Suprapubic skin (tissue), 4 donors: ENCODE measurements around the gene CPTP. TPM values are rescaled to one million over a fixed set of nuclear protein-coding genes. Genes with fewer than 3 reads are reported as not detected.

Experiments used
- DNase-seq, 2 donors: peaks; one replicate each; pipeline ENCODE4 v3.0.0-alpha.2; 2019; ENCODE audit warnings: low spot score in 2 of 2
- H3K27ac ChIP-seq: fragments of 200-600 bp; sonication (generic); one replicate; pipeline ENCODE4 v1.5.1; 2019
- H3K27me3 ChIP-seq: fragments of 200-600 bp; sonication (generic); one replicate; pipeline ENCODE4 v1.5.1; 2019
- H3K36me3 ChIP-seq: fragments of 200-600 bp; sonication (generic); one replicate; pipeline ENCODE4 v1.5.1; 2019
- H3K4me1 ChIP-seq: fragments of 200-600 bp; sonication (generic); one replicate; pipeline ENCODE4 v1.5.1; 2019
- H3K4me3 ChIP-seq: fragments of 200-600 bp; sonication (generic); one replicate; pipeline ENCODE4 v1.5.1; 2019; ENCODE audit warnings: mild to moderate bottlenecking
- H3K9me3 ChIP-seq: fragments of 200-600 bp; sonication (generic); one replicate; pipeline ENCODE4 v1.5.1; 2019
- EP300 ChIP-seq: sonication (generic); formaldehyde crosslinking; IDR thresholded peaks from one replicate; pipeline ENCODE4 v1.6.1; 2017; ENCODE audit warnings: antibody characterized with exemption
- POLR2A ChIP-seq, 2 donors: fragments of 450-650 bp; IDR thresholded peaks; one replicate each; pipeline ENCODE4 v1.6.1; 2017; ENCODE audit warnings: antibody characterized with exemption in 2 of 2, mild to moderate bottlenecking in 2 of 2, moderate library complexity in 2 of 2
- POLR2AphosphoS5 ChIP-seq, 3 donors: sonication (generic); formaldehyde crosslinking; IDR thresholded peaks; one replicate each; pipeline ENCODE4 v1.6.1; 2017; ENCODE audit warnings: antibody characterized with exemption in 3 of 3
- WGBS: methylation state at CpG from one replicate; pipeline ENCODE4 v1.1.5; 2018; 5-methylcytosine and 5-hydroxymethylcytosine counted together
- total RNA-seq, 4 donors: library from RNA; depleted of rRNA; stranded (reverse); fragments of >200 nt; gene quantifications; one replicate each; pipeline ENCODE4 v1.1.0, GENCODE V29; 2016
- TF ChIP-seq, protein P1 (sequence below), 2 donors: fragments of 200-600 bp in 1 of 2; fragments of 450-650 bp in 1 of 2; sonication (generic) in 1 of 2; IDR thresholded peaks; one replicate each; pipeline ENCODE4 v1.5.1; 2016 to 2019; ENCODE audit warnings: antibody characterized with exemption in 2 of 2, mild to moderate bottlenecking in 1 of 2, moderate library complexity in 1 of 2

The CPTP gene
- total RNA-seq, 4 donors from 2014 or later: 32.5 to 60.4 (median 54.3) TPM

DNA sequence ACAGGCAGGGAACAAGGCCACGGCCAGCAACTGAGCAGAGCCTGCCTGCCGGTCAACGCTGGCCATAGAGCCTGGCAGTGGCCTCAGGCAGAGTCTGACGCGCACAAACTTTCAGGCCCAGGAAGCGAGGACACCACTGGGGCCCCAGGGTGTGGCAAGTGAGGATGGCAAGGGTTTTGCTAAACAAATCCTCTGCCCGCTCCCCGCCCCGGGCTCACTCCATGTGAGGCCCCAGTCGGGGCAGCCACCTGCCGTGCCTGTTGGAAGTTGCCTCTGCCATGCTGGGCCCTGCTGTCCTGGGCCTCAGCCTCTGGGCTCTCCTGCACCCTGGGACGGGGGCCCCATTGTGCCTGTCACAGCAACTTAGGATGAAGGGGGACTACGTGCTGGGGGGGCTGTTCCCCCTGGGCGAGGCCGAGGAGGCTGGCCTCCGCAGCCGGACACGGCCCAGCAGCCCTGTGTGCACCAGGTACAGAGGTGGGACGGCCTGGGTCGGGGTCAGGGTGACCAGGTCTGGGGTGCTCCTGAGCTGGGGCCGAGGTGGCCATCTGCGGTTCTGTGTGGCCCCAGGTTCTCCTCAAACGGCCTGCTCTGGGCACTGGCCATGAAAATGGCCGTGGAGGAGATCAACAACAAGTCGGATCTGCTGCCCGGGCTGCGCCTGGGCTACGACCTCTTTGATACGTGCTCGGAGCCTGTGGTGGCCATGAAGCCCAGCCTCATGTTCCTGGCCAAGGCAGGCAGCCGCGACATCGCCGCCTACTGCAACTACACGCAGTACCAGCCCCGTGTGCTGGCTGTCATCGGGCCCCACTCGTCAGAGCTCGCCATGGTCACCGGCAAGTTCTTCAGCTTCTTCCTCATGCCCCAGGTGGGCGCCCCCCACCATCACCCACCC, 6.7 kb downstream of the CPTP start, which contains the start of gene TAS1R3:
TAS1R3 (plus strand) TSS at position 213 of the 898 bp plus-strand sequence; CDS start at position 279, 66 bp downstream.
- DNase-seq: no peak
- peaks cover 29% of the 10 kb centered on the region for H3K36me3 ChIP-seq
- TF ChIP-seq POLR2A (IDR thresholded peaks at IDR 0.05) (no peak), POLR2AphosphoS5 (IDR thresholded peaks at IDR 0.05) (no peak), EP300 (no peak)
- TF ChIP-seq, protein P1, sequence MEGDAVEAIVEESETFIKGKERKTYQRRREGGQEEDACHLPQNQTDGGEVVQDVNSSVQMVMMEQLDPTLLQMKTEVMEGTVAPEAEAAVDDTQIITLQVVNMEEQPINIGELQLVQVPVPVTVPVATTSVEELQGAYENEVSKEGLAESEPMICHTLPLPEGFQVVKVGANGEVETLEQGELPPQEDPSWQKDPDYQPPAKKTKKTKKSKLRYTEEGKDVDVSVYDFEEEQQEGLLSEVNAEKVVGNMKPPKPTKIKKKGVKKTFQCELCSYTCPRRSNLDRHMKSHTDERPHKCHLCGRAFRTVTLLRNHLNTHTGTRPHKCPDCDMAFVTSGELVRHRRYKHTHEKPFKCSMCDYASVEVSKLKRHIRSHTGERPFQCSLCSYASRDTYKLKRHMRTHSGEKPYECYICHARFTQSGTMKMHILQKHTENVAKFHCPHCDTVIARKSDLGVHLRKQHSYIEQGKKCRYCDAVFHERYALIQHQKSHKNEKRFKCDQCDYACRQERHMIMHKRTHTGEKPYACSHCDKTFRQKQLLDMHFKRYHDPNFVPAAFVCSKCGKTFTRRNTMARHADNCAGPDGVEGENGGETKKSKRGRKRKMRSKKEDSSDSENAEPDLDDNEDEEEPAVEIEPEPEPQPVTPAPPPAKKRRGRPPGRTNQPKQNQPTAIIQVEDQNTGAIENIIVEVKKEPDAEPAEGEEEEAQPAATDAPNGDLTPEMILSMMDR (IDR thresholded peaks at IDR 0.05): no peak
- H3K4me3 ChIP-seq: no peak within 1 kb of the TSS
- H3K4me1 ChIP-seq: peaks cover 46% of the 10 kb centered on the region
- H3K9me3 ChIP-seq: no peaks in the 10 kb centered on the region
- no peaks in the 10 kb centered on the region for H3K27me3 ChIP-seq
- 35% methylated on average over 17 of the region's 41 CpGs for WGBS
- H3K27ac ChIP-seq: no peak within 1 kb of the TSS

DNA sequence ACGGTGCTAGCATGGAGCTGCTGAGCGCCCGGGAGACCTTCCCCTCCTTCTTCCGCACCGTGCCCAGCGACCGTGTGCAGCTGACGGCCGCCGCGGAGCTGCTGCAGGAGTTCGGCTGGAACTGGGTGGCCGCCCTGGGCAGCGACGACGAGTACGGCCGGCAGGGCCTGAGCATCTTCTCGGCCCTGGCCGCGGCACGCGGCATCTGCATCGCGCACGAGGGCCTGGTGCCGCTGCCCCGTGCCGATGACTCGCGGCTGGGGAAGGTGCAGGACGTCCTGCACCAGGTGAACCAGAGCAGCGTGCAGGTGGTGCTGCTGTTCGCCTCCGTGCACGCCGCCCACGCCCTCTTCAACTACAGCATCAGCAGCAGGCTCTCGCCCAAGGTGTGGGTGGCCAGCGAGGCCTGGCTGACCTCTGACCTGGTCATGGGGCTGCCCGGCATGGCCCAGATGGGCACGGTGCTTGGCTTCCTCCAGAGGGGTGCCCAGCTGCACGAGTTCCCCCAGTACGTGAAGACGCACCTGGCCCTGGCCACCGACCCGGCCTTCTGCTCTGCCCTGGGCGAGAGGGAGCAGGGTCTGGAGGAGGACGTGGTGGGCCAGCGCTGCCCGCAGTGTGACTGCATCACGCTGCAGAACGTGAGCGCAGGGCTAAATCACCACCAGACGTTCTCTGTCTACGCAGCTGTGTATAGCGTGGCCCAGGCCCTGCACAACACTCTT, 7.6 kb downstream of the CPTP start:
- Histone ChIP-seq H3K27me3 (no peaks in the 10 kb centered on the region), H3K4me3 (peak overlapping the region; percentile 27), H3K27ac (no peak overlapping the region), H3K36me3 (peaks cover 33% of the 10 kb centered on the region), H3K9me3 (no peaks in the 10 kb centered on the region), H3K4me1 (peaks cover 40% of the 10 kb centered on the region)
- WGBS: 66% methylated on average over 32 of the region's 57 CpGs
- TF ChIP-seq, protein P1 (IDR thresholded peaks at IDR 0.05): no peak
- no peak for TF ChIP-seq POLR2AphosphoS5 (IDR thresholded peaks at IDR 0.05)
- no peak for DNase-seq

DNA sequence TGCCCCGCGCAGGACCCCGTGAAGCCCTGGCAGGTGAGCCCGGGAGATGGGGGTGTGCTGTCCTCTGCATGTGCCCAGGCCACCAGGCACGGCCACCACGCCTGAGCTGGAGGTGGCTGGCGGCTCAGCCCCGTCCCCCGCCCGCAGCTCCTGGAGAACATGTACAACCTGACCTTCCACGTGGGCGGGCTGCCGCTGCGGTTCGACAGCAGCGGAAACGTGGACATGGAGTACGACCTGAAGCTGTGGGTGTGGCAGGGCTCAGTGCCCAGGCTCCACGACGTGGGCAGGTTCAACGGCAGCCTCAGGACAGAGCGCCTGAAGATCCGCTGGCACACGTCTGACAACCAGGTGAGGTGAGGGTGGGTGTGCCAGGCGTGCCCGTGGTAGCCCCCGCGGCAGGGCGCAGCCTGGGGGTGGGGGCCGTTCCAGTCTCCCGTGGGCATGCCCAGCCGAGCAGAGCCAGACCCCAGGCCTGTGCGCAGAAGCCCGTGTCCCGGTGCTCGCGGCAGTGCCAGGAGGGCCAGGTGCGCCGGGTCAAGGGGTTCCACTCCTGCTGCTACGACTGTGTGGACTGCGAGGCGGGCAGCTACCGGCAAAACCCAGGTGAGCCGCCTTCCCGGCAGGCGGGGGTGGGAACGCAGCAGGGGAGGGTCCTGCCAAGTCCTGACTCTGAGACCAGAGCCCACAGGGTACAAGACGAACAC, 8.3 kb downstream of the CPTP start:
- WGBS: 33% methylated on average over 22 of the region's 48 CpGs
- Histone ChIP-seq H3K27me3 (no peaks in the 10 kb centered on the region), H3K9me3 (no peaks in the 10 kb centered on the region), H3K36me3 (peaks cover 32% of the 10 kb centered on the region), H3K4me3 (peak overlapping the region; percentile 27), H3K27ac (no peak overlapping the region), H3K4me1 (peaks cover 40% of the 10 kb centered on the region)
- TF ChIP-seq, protein P1 (IDR thresholded peaks at IDR 0.05): no peak
- TF ChIP-seq POLR2AphosphoS5 (IDR thresholded peaks at IDR 0.05) (peak in 1 of 3 donors; percentile 76), EP300 (no peak)
- no peak for DNase-seq

DNA sequence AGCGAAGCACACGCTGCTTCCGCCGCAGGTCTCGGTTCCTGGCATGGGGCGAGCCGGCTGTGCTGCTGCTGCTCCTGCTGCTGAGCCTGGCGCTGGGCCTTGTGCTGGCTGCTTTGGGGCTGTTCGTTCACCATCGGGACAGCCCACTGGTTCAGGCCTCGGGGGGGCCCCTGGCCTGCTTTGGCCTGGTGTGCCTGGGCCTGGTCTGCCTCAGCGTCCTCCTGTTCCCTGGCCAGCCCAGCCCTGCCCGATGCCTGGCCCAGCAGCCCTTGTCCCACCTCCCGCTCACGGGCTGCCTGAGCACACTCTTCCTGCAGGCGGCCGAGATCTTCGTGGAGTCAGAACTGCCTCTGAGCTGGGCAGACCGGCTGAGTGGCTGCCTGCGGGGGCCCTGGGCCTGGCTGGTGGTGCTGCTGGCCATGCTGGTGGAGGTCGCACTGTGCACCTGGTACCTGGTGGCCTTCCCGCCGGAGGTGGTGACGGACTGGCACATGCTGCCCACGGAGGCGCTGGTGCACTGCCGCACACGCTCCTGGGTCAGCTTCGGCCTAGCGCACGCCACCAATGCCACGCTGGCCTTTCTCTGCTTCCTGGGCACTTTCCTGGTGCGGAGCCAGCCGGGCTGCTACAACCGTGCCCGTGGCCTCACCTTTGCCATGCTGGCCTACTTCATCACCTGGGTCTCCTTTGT, 9.1 kb downstream of the CPTP start:
- TF ChIP-seq EP300 (no peak), POLR2AphosphoS5 (IDR thresholded peaks at IDR 0.05) (no peak), POLR2A (IDR thresholded peaks at IDR 0.05) (no peak)
- TF ChIP-seq, protein P1 (IDR thresholded peaks at IDR 0.05): no peak
- no peak for DNase-seq
- Histone ChIP-seq H3K27me3 (no peaks in the 10 kb centered on the region), H3K27ac (no peak overlapping the region), H3K4me1 (peaks cover 40% of the 10 kb centered on the region), H3K9me3 (no peaks in the 10 kb centered on the region), H3K36me3 (peaks cover 34% of the 10 kb centered on the region), H3K4me3 (no peak overlapping the region)
- WGBS: 94% methylated on average over 16 of the region's 36 CpGs
